Ovary (tissue), 9 donors: ENCODE measurements around the gene IQCM. TPM values are rescaled to one million over a fixed set of nuclear protein-coding genes. Genes with fewer than 3 reads are reported as not detected.
"Not testable (repeated sequence)": the region's sequence is repeated elsewhere in the genome, so short reads cannot be mapped to it uniquely, and the experiment has no call there.

Experiments used
- DNase-seq, 5 donors: peaks; one replicate each; pipeline ENCODE4 v3.0.0-alpha.2; 2019 to 2020
- H3K27ac ChIP-seq, 2 donors: fragments of 200-600 bp; one replicate each; pipeline versions ENCODE4 v1.5.1 to v1.8.0; 2019 to 2022
- H3K27me3 ChIP-seq: fragments of 200-600 bp; one replicate; pipeline ENCODE4 v1.8.0; 2022
- H3K36me3 ChIP-seq: fragments of 200-600 bp; sonication (generic); one replicate; pipeline ENCODE4 v1.5.1; 2019
- H3K4me1 ChIP-seq: one replicate; pipeline ENCODE4 v1.8.1; 2013; ENCODE audit warnings: mild to moderate bottlenecking, moderate library complexity; ENCODE audit not compliant: insufficient read depth
- H3K4me3 ChIP-seq: fragments of 200-600 bp; sonication (generic); one replicate; pipeline ENCODE4 v1.5.1; 2017
- H3K9me3 ChIP-seq, 2 donors: fragments of 200-600 bp in 1 of 2; sonication (generic) in 1 of 2; one replicate each; pipeline versions ENCODE4 v1.5.1 to v1.8.1; 2013 to 2019; ENCODE audit warnings: mild to moderate bottlenecking in 1 of 2, moderate library complexity in 1 of 2
- EP300 ChIP-seq: sonication (generic); formaldehyde crosslinking; IDR thresholded peaks from one replicate; pipeline ENCODE4 v1.6.1; 2017; ENCODE audit warnings: antibody characterized with exemption
- POLR2A ChIP-seq: fragments of 450-650 bp; IDR thresholded peaks from one replicate; pipeline ENCODE4 v1.6.1; 2017; ENCODE audit warnings: antibody characterized with exemption, mild to moderate bottlenecking, moderate library complexity
- WGBS, 3 donors: extraction: QIAGEN DNeasy Blood & Tissue Kit in 1 of 3; methylation state at CpG; one replicate each; pipeline versions ENCODE4 v1.1.5 to v1.1.7; 2013 to 2017; 5-methylcytosine and 5-hydroxymethylcytosine counted together
- intact Hi-C, 4 donors: fragments of 100-400 bp; cut with DNase I; formaldehyde crosslinking; loops; one replicate each; pipeline versions ENCODE4 v1.11.0 to v1.15.1; 2022 to 2023
- polyA plus RNA-seq, 2 donors: library from polyadenylated mRNA; stranded (reverse); fragments of 200-250 nt in 1 of 2; fragments of 350-450 nt in 1 of 2; fragmentation: Illumina TruSeq in 1 of 2; extraction: RNeasy Lipid Tissue Mini Kit (QIAGEN cat#74804) in 1 of 2; gene quantifications; one replicate each; pipeline ENCODE4 v1.2.3, GENCODE V29; 2013 to 2014
- total RNA-seq, 7 donors: library from RNA; depleted of rRNA in 2 of 7; stranded (reverse); fragments of >200 nt in 2 of 7; fragmentation: NEBNext Ultra II Directional in 3 of 7; extraction: Animal tissue kit (Norgen Biotek cat#: 25700) in 3 of 7; gene quantifications; one replicate each; pipeline versions ENCODE4 v1.1.0 to v1.2.4, GENCODE V29; 2016 to 2023
- TF ChIP-seq, protein P1 (sequence below), 3 donors: fragments of 450-650 bp in 2 of 3; fragments of 200-600 bp in 1 of 3; IDR thresholded peaks; one replicate each; pipeline versions ENCODE4 v1.5.1 to v1.8.0; 2016 to 2022; ENCODE audit warnings: antibody characterized with exemption in 3 of 3, mild to moderate bottlenecking in 1 of 3
- donor health status: DM: no; HTN: no; CAD: no; lungs with moderate emphysema.
- donor health status: DM: no; HTN: no; CAD: no.
- donor health status: Bipolar disorder and iron deficiency.
- donor health status: DM: yes; HTN: yes; CAD: no.
- donor health status: DM: no; HTN: no; CAD: no.
- donor health status: DM: yes; HTN: yes; CAD: no.

Gene IQCM
- total and polyA plus RNA-seq, 9 donors, result not detected

DNA sequence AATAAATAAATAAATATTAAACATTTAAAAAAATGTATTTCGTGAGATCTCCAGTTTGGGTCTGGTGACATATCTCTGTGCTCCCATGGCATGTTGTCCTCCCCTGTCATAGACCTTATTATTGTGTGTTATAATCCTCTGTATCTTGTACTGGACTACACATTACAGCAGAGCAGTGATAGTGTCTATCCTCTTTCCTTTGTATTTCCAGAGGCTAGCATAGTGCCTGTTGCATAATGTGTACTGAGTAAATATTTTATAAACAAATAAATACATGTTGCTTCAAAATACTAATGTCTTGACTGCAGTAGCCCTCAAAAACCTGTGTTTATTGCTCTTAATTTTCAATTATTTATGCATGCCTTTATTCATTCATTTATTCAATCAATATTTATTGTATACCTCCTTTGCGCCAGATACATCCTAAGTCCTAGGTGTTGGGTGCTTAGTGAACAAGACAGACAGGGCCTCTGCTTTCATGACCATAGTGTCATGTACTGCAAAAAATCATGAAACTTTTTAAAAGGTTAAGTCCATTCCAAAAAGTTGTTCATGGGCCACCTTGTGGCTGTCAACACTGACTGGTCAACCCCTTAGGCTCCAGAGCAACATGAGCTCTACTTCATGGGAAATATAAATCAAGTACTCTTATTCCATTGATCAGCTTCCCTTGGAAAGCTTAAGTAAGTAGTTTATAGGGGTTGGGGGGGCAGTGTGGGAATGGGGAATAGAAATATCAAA is 303.9 kb downstream of the IQCM start:
- intact Hi-C loops, result no loop called here
- H3K27ac ChIP-seq, result no peak overlapping the region
- no peaks in the 10 kb centered on the region for H3K36me3 ChIP-seq
- TF ChIP-seq, protein P1, sequence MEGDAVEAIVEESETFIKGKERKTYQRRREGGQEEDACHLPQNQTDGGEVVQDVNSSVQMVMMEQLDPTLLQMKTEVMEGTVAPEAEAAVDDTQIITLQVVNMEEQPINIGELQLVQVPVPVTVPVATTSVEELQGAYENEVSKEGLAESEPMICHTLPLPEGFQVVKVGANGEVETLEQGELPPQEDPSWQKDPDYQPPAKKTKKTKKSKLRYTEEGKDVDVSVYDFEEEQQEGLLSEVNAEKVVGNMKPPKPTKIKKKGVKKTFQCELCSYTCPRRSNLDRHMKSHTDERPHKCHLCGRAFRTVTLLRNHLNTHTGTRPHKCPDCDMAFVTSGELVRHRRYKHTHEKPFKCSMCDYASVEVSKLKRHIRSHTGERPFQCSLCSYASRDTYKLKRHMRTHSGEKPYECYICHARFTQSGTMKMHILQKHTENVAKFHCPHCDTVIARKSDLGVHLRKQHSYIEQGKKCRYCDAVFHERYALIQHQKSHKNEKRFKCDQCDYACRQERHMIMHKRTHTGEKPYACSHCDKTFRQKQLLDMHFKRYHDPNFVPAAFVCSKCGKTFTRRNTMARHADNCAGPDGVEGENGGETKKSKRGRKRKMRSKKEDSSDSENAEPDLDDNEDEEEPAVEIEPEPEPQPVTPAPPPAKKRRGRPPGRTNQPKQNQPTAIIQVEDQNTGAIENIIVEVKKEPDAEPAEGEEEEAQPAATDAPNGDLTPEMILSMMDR (IDR thresholded peaks at IDR 0.05), result no peak
- TF ChIP-seq EP300, result no peak
- no peak for TF ChIP-seq POLR2A
- no peaks in the 10 kb centered on the region for H3K4me1 ChIP-seq
- H3K27me3 ChIP-seq, result no peaks in the 10 kb centered on the region
- no peaks in the 10 kb centered on the region for H3K9me3 ChIP-seq
- DNase-seq, result no peak
- 93 to 95% (median 94%) methylated on average over 2 of the region's 2 CpGs for WGBS, 3 donors
- no peak overlapping the region for H3K4me3 ChIP-seq

DNA sequence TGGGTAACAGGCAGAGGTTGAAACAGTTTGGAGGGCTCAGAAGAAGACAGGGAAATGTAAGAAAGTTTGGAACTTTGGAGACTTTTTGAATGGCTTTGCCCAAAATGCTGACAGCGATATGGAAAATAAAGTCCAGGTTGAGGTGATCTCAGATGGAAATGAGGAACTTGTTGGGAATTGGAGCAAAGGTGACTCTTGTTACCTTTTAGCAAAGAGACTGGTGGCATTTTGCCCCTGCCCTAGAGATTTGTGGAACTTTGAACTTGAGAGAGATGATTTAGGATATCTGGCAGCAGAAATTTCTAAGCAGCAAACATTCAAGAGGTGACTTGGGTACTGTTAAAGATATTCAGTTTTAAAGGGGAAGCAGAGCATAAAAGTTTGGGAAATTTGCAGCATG is 308.3 kb downstream of the IQCM start:
- DNase-seq, intact Hi-C loops, H3K4me1 ChIP-seq, H3K27ac ChIP-seq, H3K36me3 ChIP-seq, H3K9me3 ChIP-seq, H3K4me3 ChIP-seq, H3K27me3 ChIP-seq: not testable (repeated sequence)
- 94 to 96% (median 96%) methylated on average over 1 of the region's 1 CpG for WGBS, 3 donors

DNA sequence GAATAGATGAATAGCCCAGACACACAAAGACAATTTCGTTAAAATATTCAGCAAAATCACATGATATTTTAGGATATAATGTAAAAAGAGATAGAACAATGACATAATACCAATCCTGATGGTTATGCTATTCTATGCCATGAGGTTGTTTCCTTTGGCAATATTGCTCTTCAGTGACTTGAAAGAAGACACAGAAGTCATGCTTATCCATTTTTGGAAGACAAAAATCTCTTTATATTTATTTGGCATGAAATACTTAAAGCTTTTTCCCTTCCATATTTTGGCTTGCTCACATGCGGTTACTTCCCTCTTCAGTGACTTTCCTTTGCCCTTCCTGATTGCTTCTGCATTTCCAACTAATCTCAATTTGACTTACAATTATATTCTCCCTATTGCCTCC is 314.8 kb downstream of the IQCM start:
- 78 to 84% (median 82%) methylated on average over 2 of the region's 2 CpGs for WGBS, 3 donors
- intact Hi-C loops, result no loop called here
- H3K4me1 ChIP-seq, result no peaks in the 10 kb centered on the region
- H3K27me3 ChIP-seq, result no peaks in the 10 kb centered on the region
- H3K36me3 ChIP-seq, result no peaks in the 10 kb centered on the region
- TF ChIP-seq EP300 (no peak), POLR2A (no peak)
- TF ChIP-seq, protein P1 (IDR thresholded peaks at IDR 0.05), result no peak
- H3K4me3 ChIP-seq, result no peak overlapping the region
- DNase-seq, result no peak
- no peak overlapping the region for H3K27ac ChIP-seq
- no peaks in the 10 kb centered on the region for H3K9me3 ChIP-seq

DNA sequence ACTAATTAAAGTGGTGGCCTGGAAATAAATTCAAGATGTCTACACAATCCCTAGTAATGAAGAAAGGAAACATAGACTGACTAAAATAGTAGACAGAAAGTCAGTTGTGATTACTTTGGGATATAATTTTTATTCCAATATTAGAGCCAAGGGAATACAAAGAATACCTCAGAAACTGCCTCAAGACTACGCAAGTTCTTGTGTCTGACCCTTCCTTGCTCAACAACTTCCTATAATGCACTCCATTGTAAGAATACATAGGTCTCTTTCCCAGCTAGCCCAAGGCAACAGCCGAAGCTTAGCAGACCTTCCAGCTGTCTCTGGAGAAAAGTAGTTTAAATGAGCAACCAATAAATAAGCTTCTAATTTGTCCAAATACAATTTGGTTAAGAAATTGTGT is 315.9 kb downstream of the IQCM start:
- Histone ChIP-seq H3K9me3 (no peaks in the 10 kb centered on the region), H3K4me1 (no peaks in the 10 kb centered on the region), H3K36me3 (no peaks in the 10 kb centered on the region), H3K27me3 (no peaks in the 10 kb centered on the region), H3K4me3 (no peak overlapping the region), H3K27ac (no peak overlapping the region)
- TF ChIP-seq, protein P1 (IDR thresholded peaks at IDR 0.05), result no peak
- TF ChIP-seq EP300, result no peak
- no peak for TF ChIP-seq POLR2A
- no peak for DNase-seq
- 75 to 80% (median 77%) methylated on average over 2 of the region's 2 CpGs for WGBS, 3 donors
- intact Hi-C loops, result no loop called here

DNA sequence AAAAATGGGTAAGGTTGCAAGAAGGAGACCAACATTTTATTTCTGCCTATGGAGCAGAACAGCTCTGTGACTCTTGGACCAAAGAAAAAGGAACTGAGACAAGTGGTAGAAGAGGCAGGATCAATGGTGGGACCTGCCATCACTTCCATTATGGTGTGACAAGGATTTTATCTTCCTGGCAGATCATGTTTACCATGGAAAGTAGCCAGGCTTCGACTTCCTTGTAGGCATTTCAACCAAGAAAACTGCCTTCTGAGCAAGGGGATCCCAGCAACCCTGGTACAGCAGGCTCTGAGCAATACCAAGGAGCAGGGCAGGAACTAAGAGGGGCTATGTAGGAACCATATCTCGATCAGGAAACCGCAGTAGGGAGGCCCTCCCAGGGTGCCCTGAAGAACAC is 317.4 kb downstream of the IQCM start:
- Histone ChIP-seq H3K27ac (no peak overlapping the region), H3K4me1 (no peaks in the 10 kb centered on the region), H3K4me3 (no peak overlapping the region), H3K9me3 (no peaks in the 10 kb centered on the region), H3K36me3 (no peaks in the 10 kb centered on the region), H3K27me3 (no peaks in the 10 kb centered on the region)
- intact Hi-C loops, result no loop called here
- no peak for DNase-seq
- WGBS, 3 donors, result 64 to 80% (median 67%) methylated on average over 3 of the region's 3 CpGs
- no peak for TF ChIP-seq EP300
